HEK293 (cell line): Measurements from ENCODE around the gene FABP7.

ENCODE experiments used
- CTCF ChIA-PET: fragments of 350-600 bp; formaldehyde crosslinking; extraction: SDS; loops from one replicate; lab custom pipeline; 2021; ENCODE audit warnings: antibody characterized with exemption; lab: Yijun Ruan, JAX
- POLR2A ChIA-PET: fragments of 300-600 bp; formaldehyde crosslinking; extraction: SDS; loops from one replicate; lab custom pipeline; 2020; ENCODE audit warnings: antibody characterized with exemption, inconsistent platforms; lab: Yijun Ruan, JAX
- H3K27ac ChIP-seq: fragments of 200-500 bp; sonication (Bioruptor generic); 2 replicates; pipeline ENCODE4 v1.5.1; 2014; ENCODE audit warnings: low read depth, low read length, control low read depth, inconsistent platforms; ENCODE audit errors: extremely low read depth
- H3K36me3 ChIP-seq, 2 experiments: fragments of 200-500 bp in 1 of 2; sonication (Bioruptor generic) in 1 of 2; 1 replicate in 1 of 2; 2 replicates in 1 of 2; pipeline ENCODE4 v1.5.1; 2014 to 2017; ENCODE audit warnings: inconsistent platforms in 2 of 2, low read length in 2 of 2; ENCODE audit not compliant: control insufficient read depth in 2 of 2, insufficient read depth in 1 of 2
- H3K4me1 ChIP-seq: fragments of 200-500 bp; sonication (Bioruptor generic); 2 replicates; pipeline ENCODE4 v1.5.1; 2014; ENCODE audit warnings: mild to moderate bottlenecking, low read length, inconsistent platforms; ENCODE audit not compliant: control insufficient read depth, insufficient read depth
- H3K4me3 ChIP-seq: 2 replicates; pipeline ENCODE4 v1.5.1; 2011; ENCODE audit warnings: low read depth, mild to moderate bottlenecking, control low read depth, low read length, moderate library complexity
- H3K9me3 ChIP-seq: fragments of 200-500 bp; sonication (Bioruptor generic); 2 replicates; pipeline ENCODE4 v1.5.1; 2014; ENCODE audit warnings: low read depth, low read length, inconsistent platforms; ENCODE audit not compliant: control insufficient read depth, insufficient read depth
- KLF9 ChIP-seq: fragments of 450-650 bp; formaldehyde crosslinking; IDR thresholded peaks from 2 replicates; pipeline ENCODE4 v1.5.1; 2016; ENCODE audit warnings: missing biosample characterization, missing genetic modification characterization, low read depth
- SP2 ChIP-seq: fragments of 450-650 bp; formaldehyde crosslinking; IDR thresholded peaks from 2 replicates; pipeline ENCODE4 v1.5.1; 2016; ENCODE audit warnings: missing biosample characterization, missing genetic modification characterization
- ZBTB17 ChIP-seq: fragments of 450-650 bp; formaldehyde crosslinking; IDR thresholded peaks from 2 replicates; pipeline ENCODE4 v1.5.1; 2016; ENCODE audit warnings: missing biosample characterization, missing genetic modification characterization
- ZFP3 ChIP-seq: fragments of 450-650 bp; formaldehyde crosslinking; IDR thresholded peaks from 2 replicates; pipeline ENCODE4 v1.5.1; 2016; ENCODE audit warnings: low read depth, missing biosample characterization, missing genetic modification characterization
- ZNF146 ChIP-seq: fragments of 450-650 bp; formaldehyde crosslinking; IDR thresholded peaks from 2 replicates; pipeline ENCODE4 v1.5.1; 2016; ENCODE audit warnings: missing biosample characterization, missing genetic modification characterization
- ZNF19 ChIP-seq: fragments of 450-650 bp; formaldehyde crosslinking; IDR thresholded peaks from 2 replicates; pipeline ENCODE4; 2016; ENCODE audit warnings: missing biosample characterization, missing genetic modification characterization, low read depth
- ZNF214 ChIP-seq: fragments of 450-650 bp; formaldehyde crosslinking; IDR thresholded peaks from 2 replicates; pipeline ENCODE4 v1.5.1; 2017; ENCODE audit warnings: missing biosample characterization, mild to moderate bottlenecking, missing genetic modification characterization, borderline replicate concordance
- ZNF341 ChIP-seq: fragments of 450-650 bp; formaldehyde crosslinking; IDR thresholded peaks from 2 replicates; pipeline ENCODE4; 2016; ENCODE audit warnings: low read depth, missing biosample characterization, missing genetic modification characterization
- ZNF530 ChIP-seq: fragments of 450-650 bp; formaldehyde crosslinking; IDR thresholded peaks from 2 replicates; pipeline ENCODE4 v1.5.1; 2016; ENCODE audit warnings: low read depth, missing biosample characterization, missing genetic modification characterization
- ZNF585B ChIP-seq: fragments of 450-650 bp; formaldehyde crosslinking; IDR thresholded peaks from 2 replicates; pipeline ENCODE4 v1.5.1; 2016; ENCODE audit warnings: missing biosample characterization, missing genetic modification characterization
- ZNF623 ChIP-seq: fragments of 450-650 bp; formaldehyde crosslinking; IDR thresholded peaks from 2 replicates; pipeline ENCODE4 v1.5.1; 2016; ENCODE audit warnings: missing biosample characterization, missing genetic modification characterization
- ZNF624 ChIP-seq: fragments of 450-650 bp; formaldehyde crosslinking; IDR thresholded peaks from 2 replicates; pipeline ENCODE4 v1.5.1; 2017; ENCODE audit warnings: missing biosample characterization, missing genetic modification characterization
- ZNF701 ChIP-seq: fragments of 450-650 bp; formaldehyde crosslinking; IDR thresholded peaks from 2 replicates; pipeline ENCODE4 v1.5.1; 2016; ENCODE audit warnings: missing biosample characterization, missing genetic modification characterization
- ZSCAN16 ChIP-seq: fragments of 450-650 bp; formaldehyde crosslinking; IDR thresholded peaks from 2 replicates; pipeline ENCODE4 v1.5.1; 2016; ENCODE audit warnings: missing biosample characterization, missing genetic modification characterization
- TF ChIP-seq, protein P1 (sequence below): fragments of 450-650 bp; formaldehyde crosslinking; IDR thresholded peaks from 2 replicates; pipeline ENCODE4 v1.5.1; 2016; ENCODE audit warnings: missing biosample characterization, missing genetic modification characterization, borderline replicate concordance
- TF ChIP-seq, protein P2 (sequence below): IDR thresholded peaks from 2 replicates; pipeline ENCODE4 v1.6.1; 2011; ENCODE audit warnings: mild to moderate bottlenecking, low read depth, low read length, borderline replicate concordance
- TF ChIP-seq, protein P3 (sequence below): fragments of 450-650 bp; formaldehyde crosslinking; IDR thresholded peaks from 2 replicates; pipeline ENCODE4 v1.5.0; 2017; ENCODE audit warnings: missing biosample characterization, missing genetic modification characterization, borderline replicate concordance
- TF ChIP-seq, protein P4 (sequence below): fragments of 450-650 bp; formaldehyde crosslinking; IDR thresholded peaks from 2 replicates; pipeline ENCODE4 v1.5.1; 2016; ENCODE audit warnings: missing biosample characterization, missing genetic modification characterization, borderline replicate concordance
- TF ChIP-seq, protein P5 (sequence below): fragments of 450-650 bp; formaldehyde crosslinking; IDR thresholded peaks from 2 replicates; pipeline ENCODE4 v1.5.1; 2016; ENCODE audit warnings: missing biosample characterization, missing genetic modification characterization

FABP7 gene

DNA sequence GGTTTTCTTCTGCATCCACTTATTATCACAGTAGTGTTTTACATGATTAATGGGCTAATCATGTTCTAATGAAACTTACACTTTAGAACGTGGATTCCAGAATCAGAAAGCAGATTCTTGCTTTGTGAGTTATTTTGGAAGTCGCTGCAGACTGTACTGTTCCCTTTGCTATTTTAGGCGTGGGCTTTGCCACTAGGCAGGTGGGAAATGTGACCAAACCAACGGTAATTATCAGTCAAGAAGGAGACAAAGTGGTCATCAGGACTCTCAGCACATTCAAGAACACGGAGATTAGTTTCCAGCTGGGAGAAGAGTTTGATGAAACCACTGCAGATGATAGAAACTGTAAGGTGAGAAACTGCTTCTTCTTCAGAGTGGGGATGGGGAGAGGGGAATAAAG lies 598 bp downstream of the FABP7 start:
- no peak overlapping the region for H3K27ac ChIP-seq
- H3K4me3 ChIP-seq: no peak overlapping the region
- no peaks in the 10 kb centered on the region for H3K4me1 ChIP-seq
- ChIA-PET POLR2A (interaction anchor here (1.9 kb wide), 1 partner anchor 9 kb away, joined by 5 read pairs; the partner anchor contains the start of gene SMPDL3A), CTCF (interaction anchor here (0.7 kb wide), 1 partner anchor 77 kb away, joined by 3 read pairs; no protein-coding TSS in a partner anchor)
- H3K9me3 ChIP-seq: no peaks in the 10 kb centered on the region
- H3K36me3 ChIP-seq: no peaks in the 10 kb centered on the region
- TF ChIP-seq, protein P1, sequence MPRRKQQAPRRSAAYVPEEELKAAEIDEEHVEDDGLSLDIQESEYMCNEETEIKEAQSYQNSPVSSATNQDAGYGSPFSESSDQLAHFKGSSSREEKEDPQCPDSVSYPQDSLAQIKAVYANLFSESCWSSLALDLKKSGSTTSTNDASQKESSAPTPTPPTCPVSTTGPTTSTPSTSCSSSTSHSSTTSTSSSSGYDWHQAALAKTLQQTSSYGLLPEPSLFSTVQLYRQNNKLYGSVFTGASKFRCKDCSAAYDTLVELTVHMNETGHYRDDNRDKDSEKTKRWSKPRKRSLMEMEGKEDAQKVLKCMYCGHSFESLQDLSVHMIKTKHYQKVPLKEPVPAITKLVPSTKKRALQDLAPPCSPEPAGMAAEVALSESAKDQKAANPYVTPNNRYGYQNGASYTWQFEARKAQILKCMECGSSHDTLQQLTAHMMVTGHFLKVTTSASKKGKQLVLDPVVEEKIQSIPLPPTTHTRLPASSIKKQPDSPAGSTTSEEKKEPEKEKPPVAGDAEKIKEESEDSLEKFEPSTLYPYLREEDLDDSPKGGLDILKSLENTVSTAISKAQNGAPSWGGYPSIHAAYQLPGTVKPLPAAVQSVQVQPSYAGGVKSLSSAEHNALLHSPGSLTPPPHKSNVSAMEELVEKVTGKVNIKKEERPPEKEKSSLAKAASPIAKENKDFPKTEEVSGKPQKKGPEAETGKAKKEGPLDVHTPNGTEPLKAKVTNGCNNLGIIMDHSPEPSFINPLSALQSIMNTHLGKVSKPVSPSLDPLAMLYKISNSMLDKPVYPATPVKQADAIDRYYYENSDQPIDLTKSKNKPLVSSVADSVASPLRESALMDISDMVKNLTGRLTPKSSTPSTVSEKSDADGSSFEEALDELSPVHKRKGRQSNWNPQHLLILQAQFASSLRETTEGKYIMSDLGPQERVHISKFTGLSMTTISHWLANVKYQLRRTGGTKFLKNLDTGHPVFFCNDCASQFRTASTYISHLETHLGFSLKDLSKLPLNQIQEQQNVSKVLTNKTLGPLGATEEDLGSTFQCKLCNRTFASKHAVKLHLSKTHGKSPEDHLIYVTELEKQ: no peak
- no peak for TF ChIP-seq SP2 (tag by site-specific recombination)
- no peak for TF ChIP-seq ZNF701 (tag by site-specific recombination)
- TF ChIP-seq KLF9 (tag by site-specific recombination): no peak
- TF ChIP-seq, protein P2, sequence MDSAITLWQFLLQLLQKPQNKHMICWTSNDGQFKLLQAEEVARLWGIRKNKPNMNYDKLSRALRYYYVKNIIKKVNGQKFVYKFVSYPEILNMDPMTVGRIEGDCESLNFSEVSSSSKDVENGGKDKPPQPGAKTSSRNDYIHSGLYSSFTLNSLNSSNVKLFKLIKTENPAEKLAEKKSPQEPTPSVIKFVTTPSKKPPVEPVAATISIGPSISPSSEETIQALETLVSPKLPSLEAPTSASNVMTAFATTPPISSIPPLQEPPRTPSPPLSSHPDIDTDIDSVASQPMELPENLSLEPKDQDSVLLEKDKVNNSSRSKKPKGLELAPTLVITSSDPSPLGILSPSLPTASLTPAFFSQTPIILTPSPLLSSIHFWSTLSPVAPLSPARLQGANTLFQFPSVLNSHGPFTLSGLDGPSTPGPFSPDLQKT: no peak
- TF ChIP-seq, protein P3, sequence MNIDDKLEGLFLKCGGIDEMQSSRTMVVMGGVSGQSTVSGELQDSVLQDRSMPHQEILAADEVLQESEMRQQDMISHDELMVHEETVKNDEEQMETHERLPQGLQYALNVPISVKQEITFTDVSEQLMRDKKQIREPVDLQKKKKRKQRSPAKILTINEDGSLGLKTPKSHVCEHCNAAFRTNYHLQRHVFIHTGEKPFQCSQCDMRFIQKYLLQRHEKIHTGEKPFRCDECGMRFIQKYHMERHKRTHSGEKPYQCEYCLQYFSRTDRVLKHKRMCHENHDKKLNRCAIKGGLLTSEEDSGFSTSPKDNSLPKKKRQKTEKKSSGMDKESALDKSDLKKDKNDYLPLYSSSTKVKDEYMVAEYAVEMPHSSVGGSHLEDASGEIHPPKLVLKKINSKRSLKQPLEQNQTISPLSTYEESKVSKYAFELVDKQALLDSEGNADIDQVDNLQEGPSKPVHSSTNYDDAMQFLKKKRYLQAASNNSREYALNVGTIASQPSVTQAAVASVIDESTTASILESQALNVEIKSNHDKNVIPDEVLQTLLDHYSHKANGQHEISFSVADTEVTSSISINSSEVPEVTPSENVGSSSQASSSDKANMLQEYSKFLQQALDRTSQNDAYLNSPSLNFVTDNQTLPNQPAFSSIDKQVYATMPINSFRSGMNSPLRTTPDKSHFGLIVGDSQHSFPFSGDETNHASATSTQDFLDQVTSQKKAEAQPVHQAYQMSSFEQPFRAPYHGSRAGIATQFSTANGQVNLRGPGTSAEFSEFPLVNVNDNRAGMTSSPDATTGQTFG (tag by site-specific recombination): no peak
- TF ChIP-seq ZNF214 (tag by site-specific recombination): no peak
- TF ChIP-seq ZNF19 (tag by site-specific recombination): no peak
- TF ChIP-seq ZNF530: no peak
- TF ChIP-seq ZNF146: no peak
- TF ChIP-seq ZNF585B: no peak
- no peak for TF ChIP-seq ZBTB17 (tag by site-specific recombination)
- no peak for TF ChIP-seq ZFP3 (tag by site-specific recombination)
- no peak for TF ChIP-seq ZNF624 (tag by site-specific recombination)
- TF ChIP-seq, protein P4, sequence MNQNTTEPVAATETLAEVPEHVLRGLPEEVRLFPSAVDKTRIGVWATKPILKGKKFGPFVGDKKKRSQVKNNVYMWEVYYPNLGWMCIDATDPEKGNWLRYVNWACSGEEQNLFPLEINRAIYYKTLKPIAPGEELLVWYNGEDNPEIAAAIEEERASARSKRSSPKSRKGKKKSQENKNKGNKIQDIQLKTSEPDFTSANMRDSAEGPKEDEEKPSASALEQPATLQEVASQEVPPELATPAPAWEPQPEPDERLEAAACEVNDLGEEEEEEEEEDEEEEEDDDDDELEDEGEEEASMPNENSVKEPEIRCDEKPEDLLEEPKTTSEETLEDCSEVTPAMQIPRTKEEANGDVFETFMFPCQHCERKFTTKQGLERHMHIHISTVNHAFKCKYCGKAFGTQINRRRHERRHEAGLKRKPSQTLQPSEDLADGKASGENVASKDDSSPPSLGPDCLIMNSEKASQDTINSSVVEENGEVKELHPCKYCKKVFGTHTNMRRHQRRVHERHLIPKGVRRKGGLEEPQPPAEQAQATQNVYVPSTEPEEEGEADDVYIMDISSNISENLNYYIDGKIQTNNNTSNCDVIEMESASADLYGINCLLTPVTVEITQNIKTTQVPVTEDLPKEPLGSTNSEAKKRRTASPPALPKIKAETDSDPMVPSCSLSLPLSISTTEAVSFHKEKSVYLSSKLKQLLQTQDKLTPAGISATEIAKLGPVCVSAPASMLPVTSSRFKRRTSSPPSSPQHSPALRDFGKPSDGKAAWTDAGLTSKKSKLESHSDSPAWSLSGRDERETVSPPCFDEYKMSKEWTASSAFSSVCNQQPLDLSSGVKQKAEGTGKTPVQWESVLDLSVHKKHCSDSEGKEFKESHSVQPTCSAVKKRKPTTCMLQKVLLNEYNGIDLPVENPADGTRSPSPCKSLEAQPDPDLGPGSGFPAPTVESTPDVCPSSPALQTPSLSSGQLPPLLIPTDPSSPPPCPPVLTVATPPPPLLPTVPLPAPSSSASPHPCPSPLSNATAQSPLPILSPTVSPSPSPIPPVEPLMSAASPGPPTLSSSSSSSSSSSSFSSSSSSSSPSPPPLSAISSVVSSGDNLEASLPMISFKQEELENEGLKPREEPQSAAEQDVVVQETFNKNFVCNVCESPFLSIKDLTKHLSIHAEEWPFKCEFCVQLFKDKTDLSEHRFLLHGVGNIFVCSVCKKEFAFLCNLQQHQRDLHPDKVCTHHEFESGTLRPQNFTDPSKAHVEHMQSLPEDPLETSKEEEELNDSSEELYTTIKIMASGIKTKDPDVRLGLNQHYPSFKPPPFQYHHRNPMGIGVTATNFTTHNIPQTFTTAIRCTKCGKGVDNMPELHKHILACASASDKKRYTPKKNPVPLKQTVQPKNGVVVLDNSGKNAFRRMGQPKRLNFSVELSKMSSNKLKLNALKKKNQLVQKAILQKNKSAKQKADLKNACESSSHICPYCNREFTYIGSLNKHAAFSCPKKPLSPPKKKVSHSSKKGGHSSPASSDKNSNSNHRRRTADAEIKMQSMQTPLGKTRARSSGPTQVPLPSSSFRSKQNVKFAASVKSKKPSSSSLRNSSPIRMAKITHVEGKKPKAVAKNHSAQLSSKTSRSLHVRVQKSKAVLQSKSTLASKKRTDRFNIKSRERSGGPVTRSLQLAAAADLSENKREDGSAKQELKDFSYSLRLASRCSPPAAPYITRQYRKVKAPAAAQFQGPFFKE (tag by site-specific recombination): no peak
- TF ChIP-seq, protein P5, sequence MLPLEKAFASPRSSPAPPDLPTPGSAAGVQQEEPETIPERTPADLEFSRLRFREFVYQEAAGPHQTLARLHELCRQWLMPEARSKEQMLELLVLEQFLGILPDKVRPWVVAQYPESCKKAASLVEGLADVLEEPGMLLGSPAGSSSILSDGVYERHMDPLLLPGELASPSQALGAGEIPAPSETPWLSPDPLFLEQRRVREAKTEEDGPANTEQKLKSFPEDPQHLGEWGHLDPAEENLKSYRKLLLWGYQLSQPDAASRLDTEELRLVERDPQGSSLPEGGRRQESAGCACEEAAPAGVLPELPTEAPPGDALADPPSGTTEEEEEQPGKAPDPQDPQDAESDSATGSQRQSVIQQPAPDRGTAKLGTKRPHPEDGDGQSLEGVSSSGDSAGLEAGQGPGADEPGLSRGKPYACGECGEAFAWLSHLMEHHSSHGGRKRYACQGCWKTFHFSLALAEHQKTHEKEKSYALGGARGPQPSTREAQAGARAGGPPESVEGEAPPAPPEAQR (tag by site-specific recombination): no peak
- no peak for TF ChIP-seq ZNF623 (tag by site-specific recombination)
- TF ChIP-seq ZNF341 (tag by site-specific recombination): no peak
- TF ChIP-seq ZSCAN16 (tag by site-specific recombination): no peak
